ENCODE measurements around the gene KLHL11.

Gene KLHL11, protein sequence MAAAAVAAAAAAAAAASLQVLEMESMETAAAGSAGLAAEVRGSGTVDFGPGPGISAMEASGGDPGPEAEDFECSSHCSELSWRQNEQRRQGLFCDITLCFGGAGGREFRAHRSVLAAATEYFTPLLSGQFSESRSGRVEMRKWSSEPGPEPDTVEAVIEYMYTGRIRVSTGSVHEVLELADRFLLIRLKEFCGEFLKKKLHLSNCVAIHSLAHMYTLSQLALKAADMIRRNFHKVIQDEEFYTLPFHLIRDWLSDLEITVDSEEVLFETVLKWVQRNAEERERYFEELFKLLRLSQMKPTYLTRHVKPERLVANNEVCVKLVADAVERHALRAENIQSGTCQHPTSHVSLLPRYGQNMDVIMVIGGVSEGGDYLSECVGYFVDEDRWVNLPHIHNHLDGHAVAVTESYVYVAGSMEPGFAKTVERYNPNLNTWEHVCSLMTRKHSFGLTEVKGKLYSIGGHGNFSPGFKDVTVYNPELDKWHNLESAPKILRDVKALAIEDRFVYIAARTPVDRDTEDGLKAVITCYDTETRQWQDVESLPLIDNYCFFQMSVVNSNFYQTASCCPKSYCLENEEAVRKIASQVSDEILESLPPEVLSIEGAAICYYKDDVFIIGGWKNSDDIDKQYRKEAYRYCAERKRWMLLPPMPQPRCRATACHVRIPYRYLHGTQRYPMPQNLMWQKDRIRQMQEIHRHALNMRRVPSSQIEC

DNA sequence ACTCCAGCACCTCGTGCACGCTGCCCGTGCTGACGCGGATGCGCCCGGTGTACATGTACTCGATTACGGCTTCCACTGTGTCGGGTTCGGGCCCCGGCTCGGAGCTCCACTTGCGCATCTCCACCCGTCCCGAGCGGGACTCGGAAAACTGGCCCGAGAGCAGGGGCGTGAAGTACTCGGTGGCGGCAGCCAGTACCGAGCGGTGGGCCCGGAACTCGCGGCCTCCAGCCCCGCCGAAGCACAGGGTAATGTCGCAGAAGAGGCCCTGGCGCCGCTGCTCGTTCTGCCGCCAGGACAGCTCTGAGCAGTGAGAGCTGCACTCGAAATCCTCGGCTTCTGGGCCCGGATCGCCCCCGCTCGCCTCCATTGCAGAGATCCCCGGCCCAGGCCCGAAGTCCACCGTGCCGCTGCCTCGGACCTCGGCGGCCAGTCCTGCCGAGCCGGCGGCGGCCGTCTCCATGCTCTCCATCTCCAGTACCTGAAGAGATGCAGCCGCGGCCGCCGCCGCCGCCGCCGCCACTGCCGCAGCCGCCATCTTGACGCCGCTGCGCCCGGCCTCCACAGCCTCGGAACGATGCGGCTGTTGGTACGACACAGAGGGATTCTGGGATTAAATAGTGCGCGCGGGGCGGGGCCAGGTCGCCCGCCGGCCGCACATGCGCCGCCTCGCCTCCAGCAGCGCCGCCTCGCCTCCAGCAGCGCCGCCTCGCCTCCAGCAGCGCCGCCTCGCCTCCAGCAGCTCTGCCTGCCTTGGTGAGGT is at the start of gene KLHL11:
TSS of gene KLHL11 (minus strand) at position 588 of the 760 bp plus-strand sequence. CDS start at position 535, 53 bp downstream.
- peak; percentile 55 for DNase-seq (ENCODE audit: low read depth)

DNA sequence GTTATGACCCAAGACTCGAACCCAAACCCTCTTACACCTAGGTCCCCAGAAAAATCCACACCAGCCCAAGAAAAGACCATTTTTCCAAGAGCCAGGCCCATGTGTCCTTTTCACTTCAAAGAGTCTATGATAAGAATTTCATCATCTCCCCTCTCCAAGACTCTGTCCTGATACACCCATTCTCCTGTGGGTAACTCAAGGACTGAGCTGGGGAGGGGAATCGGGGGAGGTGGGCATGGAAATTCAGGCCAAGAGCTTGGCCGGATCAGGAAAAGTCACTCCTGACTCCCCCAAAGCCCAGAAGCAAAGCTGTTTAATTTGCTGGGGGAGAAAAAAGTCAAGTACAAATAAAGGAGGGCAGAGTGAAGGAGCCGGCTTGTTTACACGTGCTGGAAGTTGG is 49.8 kb upstream of the KLHL11 start:
- DNase-seq (ENCODE audit: low read depth), result no peak

DNA sequence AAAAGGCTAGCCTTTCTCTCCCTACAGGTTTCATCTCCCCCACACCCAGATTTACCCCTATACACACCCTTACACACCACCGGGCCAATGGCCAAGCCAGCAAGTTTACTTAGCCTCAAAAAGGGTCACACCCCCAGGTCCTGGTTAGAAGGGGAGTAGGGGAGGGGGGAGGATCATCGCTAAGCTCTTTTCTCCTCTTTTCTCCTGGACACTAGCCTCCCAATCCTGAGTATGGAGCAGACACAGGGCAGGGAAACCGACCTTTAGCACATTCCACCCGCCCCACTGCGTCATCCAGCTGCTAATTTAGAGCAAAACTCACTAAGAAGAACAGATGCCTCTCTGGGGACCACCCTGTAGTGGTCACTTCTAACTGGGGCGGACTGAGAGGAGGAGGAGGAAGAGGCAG is 49.1 kb upstream of the KLHL11 start:
- no peak for DNase-seq (ENCODE audit: low read depth)

DNA sequence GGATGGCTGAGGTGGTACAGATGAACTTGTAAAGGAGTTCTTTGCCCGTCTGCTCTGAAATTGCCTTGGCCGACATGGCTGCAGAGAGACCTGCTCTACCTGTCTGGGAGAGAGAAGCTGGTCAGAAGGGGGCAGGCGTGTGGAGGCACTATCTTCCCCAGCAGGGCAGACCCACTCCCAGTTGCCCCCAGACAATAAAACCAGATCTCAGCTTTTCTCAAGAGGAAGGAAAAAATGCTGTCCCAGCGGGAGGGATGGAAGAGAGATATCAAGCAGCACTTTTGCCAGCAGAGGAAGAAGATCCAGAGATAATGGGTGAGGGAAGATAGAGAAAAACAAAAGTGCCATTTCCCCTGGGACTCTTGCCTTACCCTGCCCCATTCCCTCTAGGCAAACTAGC is 48.6 kb upstream of the KLHL11 start:
- DNase-seq (ENCODE audit: low read depth), result no peak

DNA sequence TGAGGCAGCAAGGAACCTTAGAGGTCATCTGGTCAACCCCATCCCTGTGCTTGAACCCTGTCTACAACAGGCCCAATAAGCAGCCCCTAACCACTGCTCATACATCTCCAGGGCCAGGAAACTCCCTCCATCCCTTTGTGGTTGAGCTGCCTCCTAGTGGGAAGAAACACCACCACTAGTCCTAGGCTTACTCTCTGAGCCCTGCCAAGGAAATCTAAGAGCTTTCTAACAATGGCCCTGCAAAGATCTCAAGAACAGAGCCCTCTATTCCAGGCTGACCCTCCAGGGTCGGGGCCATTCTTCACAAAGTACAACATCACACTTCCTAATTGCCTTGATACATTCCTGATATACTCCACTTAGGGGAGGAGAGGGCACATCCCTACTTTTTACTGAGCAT is 47.7 kb upstream of the KLHL11 start:
- DNase-seq (ENCODE audit: low read depth), result no peak

DNA sequence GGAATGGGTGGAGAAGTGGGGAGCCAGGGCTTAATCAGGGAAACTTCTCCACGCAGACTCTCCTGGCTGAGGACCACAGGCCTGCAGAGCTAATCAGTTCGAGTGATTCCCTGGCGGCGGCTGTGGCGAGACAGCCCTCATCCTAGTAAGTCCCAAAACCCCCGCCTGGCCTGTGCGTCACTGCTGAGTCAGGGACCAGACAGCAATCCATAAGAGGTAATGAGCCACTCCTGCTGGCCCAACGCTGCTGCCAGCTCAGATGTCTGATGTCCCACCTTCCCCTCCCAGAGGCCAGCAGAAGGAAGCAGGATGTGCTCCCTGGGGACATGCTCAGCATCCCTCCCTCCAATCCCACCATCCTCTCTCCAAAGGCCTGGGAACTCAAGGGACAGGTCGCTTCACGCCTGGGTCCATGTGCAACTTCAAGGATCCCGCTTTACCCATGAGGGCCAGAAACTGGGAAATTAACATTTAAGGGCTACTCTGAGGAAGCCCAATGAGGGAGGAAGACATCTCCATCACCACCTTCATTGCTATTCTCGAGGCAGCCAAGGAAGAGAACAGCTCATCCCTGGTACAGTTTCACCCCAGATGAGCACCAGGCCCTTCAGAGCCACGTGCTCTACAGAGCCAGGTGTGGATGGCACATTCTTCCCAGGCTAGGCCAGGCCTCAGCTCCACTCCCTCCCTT is 45.6 kb upstream of the KLHL11 start:
- no peak for DNase-seq (ENCODE audit: low read depth)

DNA sequence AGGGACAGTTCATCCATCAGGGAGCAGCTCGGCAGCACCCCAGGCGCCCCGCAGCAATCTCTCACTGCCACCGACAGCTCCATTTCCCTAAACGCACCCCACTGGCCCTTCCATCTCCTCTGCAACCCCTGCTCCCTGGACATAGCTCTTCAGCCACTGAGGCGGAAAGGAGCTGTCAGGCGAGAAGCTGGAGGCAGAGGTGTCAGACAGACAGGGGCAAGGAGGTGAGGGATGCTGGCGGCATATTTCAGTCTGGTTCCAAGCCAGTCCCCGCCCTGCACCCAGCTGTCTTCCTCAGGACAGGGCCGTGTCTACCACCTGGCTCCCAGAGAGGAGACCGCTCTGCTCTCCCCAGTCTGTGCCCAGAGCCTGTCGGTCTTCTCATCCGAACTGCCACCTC is 43.9 kb upstream of the KLHL11 start:
- DNase-seq (ENCODE audit: low read depth), result no peak

DNA sequence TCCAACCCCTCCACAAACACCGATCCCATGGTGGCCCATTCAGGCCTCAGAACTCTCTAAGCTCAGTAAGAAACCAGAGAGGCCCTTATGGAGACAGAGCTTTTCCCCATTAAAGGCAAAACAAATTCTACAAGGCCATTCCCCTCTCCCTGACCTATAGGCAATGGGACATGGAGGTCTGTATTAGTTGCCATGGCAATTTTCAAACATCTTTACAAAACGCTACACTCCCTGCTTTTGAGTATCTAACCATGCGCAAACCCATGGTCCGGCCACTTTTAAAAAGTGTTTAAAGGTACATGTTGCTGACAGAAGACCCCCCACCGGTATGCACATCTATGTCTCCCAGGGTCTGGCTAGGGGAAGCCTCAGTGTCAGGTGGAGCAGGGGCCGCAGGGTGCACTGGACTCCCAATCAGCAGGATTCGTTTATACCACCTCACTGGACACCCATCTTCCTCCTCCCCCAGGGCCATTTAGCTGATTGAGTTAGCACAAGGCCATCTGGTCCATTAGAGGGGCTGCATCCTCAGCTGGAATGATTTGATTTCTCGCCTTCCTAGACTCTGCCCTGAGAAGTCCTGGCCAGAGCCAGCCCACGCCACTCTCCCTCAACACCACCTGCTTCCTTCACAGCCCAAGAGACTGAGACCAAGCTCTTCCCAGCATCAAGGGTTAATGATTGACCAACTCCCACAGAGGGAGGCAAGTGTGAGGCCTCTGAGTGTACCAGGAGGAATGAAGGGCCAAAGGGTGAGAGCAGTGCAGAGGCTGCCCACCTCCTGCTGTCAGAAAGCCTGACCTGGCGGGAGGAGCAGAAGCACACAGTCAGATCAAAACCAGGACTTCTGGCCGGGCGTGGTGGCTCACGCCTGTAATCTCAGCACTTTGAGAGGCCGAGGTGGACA is 42.7 kb upstream of the KLHL11 start:
- DNase-seq (ENCODE audit: low read depth), result no peak

DNA sequence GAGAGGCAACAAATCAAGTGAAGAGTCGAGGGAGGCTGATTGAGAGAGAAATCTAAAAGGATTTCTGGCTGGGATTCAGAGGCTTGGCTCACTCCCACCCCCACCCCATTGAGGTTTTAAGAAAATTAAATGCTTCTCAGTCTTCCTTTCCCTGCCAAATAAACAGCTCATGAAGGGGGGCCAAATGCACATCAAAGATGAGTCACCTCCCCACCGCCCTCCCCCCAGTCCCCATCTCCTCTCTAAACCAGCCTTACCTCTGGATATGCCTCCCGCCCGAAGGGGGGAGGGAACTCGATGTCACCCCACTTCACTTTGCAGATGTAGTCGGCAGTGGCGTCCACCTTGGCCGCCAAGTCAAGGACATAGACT is 41.9 kb upstream of the KLHL11 start:
- no peak for DNase-seq (ENCODE audit: low read depth)

DNA sequence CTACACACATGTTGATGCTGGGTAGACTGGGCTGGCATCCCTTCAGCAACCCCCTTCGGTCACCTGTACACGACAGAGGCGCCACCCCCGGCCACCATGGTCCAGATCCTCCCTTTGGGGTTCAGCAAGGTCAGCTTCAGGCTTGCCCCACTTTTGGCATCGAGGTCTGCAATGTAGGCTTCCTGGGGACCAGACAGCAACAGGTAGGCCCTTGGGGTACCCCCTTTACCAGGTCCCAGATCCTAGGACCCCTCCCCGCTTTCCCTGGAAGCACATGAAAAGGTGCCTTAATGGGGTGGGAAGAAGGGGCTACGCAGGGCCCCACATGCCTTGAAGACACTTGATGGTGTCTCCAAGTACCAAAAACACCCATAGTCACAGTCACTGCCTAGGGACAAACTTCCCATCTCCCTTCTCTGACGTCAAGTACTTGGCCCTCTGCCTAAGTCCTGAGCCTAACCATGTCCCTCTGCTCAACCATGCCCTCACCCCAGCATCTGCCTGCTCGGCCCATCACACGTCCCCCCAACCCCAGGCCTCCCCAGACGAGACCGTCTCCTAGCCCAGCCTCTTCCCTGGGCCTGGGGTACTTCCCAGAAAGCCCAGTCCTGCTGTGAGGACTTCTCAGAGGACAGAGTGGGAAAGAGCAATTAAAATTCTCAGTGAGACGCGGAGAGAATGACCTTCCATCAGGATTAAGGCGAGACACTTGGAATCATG is 41.4 kb upstream of the KLHL11 start:
- no peak for DNase-seq (ENCODE audit: low read depth)

DNA sequence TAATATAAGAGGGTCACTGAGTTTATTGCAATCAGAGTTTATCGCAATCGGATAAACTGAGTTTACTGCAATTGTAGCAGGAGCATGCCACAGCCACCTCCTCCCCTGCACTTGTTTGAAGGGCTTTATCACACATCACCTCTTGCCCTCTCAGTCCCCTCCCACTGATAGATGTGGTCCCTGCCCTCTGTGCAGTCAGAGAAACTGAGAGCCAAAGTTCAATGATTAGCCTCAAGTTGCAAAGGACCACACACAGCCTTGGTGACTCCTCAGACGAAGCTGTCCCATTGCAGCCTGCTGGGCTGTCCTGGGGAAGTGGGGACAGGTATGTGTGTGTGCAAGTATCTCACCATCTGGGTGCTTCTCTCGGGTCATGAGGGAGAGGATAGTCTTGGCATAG is 39.9 kb upstream of the KLHL11 start:
- no peak for DNase-seq (ENCODE audit: low read depth)

DNA sequence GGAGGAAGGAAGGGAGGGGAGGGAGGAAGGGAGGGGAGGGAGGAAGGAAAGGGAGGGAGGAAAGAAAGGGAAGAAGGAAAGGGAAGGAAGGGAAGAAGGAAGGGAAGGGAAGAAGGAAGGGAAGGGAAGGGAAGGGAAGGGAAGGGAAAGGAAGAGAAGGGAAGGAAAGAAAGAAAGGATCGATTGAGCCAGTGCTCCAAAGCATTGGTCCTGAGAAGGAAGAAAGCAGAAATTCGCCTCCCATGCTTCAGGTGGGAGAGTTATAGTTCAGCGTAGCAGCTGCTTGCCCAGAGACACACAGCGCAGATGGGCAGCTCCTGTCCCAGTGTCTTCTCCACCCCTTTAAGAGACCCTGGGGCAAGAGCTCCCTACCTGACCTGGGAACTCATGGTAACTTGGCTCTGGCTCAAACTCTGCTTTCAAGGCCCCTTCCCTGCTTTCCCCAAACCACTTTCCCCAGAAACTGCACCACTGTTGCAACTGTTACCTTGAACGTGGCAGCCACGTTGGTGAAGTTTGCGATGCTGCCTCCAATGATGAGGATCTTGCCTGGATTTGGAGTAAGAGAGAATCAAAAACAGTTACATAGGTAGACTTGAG is 39.1 kb upstream of the KLHL11 start:
- no peak for DNase-seq (ENCODE audit: low read depth)

DNA sequence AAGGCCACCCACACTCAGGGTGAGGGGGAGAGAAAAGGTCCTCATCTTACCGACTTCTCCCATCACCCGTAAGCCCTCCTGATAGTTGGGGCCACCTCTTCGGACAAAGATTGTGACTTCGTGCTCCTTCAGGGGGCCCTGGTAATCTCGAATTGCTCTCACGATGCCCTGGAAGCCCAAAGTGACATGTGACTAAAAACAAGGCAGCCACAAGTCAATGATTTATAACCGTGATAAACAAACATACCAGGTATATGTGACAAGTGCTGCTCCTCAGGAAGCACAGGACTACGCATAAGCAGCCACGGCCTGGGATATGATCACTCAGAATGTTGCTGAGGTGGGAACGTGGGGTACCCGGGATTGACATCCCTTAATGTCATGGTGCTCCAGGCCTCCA is 36.4 kb upstream of the KLHL11 start:
- DNase-seq (ENCODE audit: low read depth), result no peak

DNA sequence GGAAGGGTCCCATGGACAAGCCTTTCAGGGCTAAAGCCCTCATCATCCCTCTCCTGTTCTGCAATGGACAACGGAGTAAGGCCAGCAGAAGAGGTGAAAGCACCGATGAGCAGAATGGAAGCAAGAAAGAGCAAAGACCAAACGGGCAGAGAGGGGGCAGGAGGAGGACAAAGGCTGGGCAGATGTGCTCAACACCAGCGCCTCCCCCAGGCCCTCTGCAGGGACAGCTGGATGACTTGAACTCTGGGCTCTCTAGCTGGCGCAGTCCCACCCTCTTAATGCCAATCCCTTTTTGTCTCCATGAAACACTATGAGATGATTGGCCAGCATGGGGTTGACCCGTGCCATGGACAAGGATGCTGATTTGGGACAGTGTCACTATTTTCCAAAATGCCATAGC is 31.5 kb upstream of the KLHL11 start:
- DNase-seq (ENCODE audit: low read depth), result no peak

DNA sequence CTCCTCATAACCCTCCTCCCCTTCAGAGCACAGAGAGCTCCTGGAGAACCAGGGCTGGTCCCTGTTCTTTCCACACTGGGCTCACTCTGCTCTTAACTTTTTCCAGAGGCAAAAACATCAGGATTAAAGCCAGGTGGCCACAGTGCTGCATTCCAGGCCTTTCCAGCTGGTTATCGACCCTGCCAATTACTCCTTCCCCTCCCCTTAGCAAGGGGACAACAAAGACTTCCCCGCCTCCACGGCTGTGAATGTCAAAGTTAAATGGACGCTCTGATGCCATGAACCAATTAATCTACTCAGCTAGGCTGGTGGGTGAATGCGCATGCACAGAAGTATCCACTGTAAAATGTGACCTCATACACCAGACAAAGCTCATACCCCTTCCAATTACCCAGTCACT is 30.4 kb upstream of the KLHL11 start:
- DNase-seq (ENCODE audit: low read depth), result no peak

DNA sequence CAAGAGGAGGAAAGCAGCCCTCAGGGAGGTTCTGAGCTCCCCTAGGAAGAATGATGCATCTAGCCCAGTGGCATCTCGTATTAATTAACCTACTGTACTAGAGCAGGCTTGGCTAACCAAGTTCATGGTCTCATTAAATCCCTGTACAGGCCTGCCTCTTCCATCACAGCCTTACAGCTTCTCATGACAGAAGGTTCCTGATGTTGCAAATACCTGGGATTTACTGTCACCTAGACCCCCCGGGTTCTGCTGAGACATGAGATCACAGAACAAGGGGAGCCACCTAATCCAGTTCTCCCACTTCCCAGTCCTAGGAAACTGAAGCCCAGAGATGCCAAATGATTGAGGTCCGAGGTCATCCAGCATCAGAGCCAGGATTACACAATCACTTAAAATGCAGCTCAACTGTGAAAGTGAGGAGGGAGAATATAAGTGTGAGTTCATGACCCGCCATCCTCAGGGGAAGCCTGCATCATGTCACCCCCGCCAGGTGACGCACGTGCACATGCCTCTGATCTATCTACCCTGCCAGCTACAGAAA is 29.6 kb upstream of the KLHL11 start:
- DNase-seq (ENCODE audit: low read depth), result no peak

DNA sequence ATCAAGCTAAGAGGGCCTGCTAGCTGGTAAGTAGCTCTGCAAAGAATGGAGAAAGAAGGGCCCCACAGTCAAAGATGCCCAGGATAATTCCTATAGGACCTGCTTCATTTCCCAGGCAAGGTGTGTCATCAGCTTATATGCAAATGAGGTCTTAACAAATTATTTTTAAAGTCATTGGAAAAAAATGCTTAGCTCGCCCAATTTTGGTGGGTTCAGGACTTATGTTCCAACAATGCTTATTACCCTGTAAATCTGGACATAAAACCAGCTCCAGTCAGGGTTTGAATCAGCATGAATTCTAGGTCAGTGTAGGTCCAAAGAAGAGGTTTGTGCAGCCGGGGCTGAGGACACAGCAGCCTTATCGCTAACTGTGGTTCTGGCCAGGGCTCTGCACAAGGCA is 28.2 kb upstream of the KLHL11 start:
- DNase-seq (ENCODE audit: low read depth), result no peak

DNA sequence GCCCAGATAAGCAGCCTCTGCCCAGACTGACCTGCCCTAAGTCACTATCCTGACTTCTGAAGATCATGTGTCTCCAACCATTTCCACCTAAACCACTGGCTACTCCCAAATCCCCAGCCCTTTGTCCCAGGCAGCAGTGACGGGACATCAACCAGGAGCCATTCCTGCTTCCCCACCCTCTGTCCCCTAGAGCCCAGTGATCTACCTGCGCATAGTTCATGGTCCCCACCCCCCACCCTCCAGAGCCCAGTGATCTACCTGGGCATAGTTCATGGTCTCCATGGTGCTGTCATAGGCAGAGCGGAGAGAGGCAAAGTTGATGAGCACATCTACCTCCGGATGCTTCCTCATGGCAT is 26.8 kb upstream of the KLHL11 start:
- no peak for DNase-seq (ENCODE audit: low read depth)

DNA sequence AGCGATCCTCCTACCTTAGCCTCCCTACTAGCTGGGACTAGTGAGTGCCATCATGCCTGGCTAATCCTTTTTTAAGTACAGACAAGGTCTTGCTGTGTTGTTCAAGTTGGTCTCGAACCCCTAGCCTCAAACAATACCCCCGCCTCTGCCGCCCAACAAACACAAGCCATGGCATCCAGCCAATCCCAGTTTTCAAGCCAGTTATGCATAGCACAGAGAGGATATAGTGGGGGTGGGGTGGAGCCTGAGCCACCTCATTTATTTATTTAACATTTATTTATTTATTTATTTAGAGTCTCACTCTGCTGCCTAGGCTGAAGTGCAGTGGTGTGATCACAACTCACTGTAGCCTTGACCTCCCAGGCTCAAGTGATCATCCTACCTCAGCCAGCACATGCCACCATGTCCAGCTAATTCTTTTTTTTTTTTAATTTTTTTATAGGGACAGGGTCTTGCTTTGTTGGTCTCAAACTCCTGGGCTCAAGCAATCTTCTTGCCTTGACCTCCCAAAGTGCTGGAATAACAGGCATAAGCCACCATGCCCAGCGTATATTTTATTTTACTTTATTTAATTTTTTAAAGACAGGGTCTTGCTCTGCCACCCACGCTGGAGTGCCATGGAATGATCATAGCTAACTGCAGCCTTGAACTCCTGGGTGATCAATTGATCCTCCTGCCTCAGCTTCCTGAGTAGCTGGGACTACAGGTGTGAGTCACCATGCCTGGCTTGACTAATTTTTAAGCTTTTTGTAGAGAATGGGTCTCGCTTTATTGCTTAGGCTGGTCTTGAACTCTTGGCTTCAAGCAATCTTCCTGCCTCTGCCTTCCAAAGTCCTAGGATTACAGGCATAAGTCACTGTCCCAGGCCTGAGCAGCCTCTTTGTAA is 26.2 kb upstream of the KLHL11 start:
- DNase-seq (ENCODE audit: low read depth), result no peak

Data from CMK (cell line).